GM12873 (cell line): Measurements from ENCODE around the gene XYLT1.

Experiments
- TF ChIP-seq, protein P1 (sequence below): IDR thresholded peaks from 2 replicates; pipeline ENCODE4 v1.5.1; 2012; ENCODE audit warnings: low read depth, mild to moderate bottlenecking, moderate library complexity, low read length, control low read depth; ENCODE audit not compliant: insufficient read depth; ENCODE audit errors: missing control alignments

Gene XYLT1

DNA sequence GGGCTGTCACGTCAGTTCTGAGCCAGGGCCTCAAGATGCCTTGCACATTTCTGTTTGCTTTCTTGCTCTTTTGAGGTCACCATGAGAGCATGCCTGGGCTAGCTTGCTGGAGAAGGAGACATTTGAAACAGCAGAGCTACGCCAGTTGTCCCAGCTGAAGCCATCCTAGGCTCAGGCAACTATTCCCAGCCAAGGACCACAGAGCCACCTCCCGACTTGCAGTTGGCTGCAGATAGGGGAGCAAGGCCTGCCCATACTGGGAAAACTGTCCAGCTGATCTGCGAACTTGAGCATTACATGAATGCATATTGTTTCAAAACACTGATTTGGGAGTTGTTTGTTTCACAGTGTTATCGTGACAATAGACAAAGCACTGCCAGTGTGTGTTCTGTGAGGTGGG is 340.8 kb downstream of the XYLT1 start:
- TF ChIP-seq, protein P1, sequence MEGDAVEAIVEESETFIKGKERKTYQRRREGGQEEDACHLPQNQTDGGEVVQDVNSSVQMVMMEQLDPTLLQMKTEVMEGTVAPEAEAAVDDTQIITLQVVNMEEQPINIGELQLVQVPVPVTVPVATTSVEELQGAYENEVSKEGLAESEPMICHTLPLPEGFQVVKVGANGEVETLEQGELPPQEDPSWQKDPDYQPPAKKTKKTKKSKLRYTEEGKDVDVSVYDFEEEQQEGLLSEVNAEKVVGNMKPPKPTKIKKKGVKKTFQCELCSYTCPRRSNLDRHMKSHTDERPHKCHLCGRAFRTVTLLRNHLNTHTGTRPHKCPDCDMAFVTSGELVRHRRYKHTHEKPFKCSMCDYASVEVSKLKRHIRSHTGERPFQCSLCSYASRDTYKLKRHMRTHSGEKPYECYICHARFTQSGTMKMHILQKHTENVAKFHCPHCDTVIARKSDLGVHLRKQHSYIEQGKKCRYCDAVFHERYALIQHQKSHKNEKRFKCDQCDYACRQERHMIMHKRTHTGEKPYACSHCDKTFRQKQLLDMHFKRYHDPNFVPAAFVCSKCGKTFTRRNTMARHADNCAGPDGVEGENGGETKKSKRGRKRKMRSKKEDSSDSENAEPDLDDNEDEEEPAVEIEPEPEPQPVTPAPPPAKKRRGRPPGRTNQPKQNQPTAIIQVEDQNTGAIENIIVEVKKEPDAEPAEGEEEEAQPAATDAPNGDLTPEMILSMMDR: no peak

DNA sequence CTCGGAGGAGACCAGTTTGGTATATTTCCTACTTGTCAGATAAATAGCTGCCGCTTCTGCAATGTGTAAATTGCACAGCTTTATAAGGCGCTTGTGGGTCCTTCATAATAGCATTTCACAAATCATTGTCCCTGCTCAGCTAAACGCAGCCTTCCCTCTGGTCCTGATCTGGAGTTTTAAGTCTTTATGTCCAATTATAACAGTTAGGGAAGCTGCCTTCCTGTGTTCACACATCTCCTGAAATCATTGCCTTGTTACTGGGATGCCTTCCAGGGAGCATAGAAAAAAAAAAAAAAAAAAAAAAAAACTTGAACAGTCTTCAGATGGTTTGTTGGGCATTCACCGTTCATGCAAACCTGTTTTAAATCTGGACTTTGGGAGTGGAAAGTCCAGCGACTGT is 342.0 kb downstream of the XYLT1 start:
- TF ChIP-seq, protein P1: no peak

DNA sequence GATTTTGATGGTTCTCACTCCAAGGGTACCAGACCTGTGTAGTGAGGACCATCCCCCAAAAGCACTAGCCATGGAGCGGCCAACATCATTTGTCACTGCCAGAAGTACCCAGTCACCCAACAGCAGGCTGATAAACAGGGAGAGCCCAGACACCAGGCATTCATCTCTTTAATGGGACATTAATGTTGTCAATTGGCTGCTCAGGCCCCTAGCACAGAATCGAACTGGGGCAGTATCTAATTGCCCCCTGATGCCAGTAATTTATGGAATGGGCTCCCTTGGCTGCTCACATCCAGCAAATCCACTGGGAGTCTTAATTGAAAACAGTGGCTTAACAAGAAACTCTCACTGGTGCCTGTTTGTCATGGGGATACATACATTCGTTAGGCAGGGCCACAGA is 344.6 kb downstream of the XYLT1 start:
- TF ChIP-seq, protein P1: no peak

DNA sequence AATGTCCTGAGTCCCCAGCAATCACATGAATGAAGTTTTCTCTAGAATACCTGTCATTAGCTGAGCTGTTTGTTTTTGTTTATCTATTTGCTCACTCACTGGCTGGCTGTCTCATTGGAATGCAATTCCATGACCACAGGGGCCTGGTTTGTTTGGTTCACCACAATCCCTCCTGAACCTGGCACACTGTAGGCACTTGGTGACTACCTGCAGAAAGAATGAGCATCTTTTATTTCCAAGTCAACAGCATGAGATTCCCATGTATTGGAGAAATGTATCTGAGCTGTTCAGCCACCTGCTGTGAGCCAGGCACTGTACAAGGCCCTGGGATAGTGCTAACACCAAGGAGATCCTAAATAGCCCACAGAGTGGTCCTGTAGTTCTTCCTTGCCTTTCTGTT is 345.1 kb downstream of the XYLT1 start:
- TF ChIP-seq, protein P1: no peak

DNA sequence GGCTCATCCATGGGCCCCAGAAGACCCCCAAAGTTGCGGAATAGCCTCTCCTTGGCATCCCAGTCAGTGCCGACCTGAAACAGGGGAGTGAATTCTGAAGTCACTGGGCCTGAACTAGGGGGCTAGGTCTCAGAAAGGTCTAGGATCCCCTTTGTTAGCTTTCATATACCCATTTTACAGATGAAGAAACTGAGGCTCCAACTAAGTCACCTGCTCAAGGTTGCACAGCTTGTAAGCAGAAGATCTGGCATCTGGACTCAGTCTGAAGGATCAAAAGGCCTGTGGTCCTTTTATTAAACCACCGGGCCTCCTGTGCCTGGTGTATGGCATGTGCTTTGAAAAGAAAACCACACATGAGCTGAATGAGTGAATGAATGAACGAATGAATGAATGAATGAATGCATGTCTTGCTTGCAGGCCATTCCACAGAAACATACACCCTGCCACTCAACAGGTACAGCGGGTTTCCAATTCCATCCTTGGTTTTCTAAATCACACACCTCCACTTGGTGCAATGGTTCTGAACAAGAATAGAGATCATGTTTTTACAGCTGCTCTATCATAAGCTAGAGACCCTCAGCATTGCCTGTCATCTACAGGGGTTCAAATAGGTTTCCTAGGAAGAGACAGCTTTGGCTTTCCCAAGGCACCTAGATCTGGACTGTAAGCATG is 352.7 kb downstream of the XYLT1 start:
- TF ChIP-seq, protein P1: no peak

DNA sequence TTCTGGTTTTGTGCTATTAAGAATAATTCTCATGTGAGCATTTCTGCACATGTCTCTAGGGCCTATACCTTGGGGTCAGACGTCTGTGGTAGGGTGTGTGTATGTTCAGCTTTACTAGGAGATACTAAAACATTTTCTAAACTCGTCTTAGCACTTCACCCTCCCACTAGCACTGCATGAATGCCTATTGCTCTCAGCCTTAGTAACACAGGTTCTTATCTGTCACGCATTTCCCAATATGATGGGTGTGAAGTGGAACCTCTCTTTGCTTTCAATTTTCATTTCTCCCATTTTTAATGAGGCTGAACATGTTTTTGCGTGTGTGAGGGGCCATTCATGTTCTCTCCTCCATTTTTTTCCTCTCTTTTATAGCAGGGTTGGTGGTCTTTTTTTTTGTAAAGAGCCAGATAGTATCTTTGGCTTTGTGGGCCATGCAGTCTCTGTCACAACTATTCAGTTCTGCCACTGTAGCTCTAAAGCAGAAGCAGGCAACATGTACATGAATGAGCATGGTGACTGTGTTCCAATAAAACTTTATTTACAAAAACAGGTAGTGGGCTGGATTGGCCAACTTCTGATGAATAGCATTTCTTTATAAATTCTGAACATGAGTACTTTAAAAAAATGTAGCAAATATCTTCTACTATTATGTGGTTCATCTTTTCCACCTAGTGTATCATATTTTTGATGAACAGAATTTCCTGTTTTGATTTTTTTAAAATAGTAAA is 354.0 kb downstream of the XYLT1 start:
- TF ChIP-seq, protein P1: no peak

DNA sequence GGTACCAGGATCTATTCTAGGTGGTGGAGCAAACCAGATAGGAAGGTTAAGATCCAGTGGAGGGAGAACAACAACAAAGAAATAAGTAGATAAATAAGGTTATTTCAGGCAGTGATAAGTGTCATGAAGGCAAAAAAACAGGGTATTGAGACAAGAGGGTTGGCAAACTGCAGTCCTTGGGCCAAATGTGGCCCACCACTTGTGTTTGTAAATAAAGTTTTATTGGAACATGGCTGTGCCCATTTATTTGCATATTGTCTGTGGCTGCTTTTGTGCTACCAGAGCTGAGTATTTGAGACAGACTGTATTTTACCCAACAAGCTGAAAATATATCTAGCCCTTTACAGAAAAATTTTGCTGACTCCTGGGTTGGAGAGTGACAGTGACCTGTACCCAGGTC is 361.3 kb downstream of the XYLT1 start:
- TF ChIP-seq, protein P1: no peak
